Nephron (organoid): ENCODE data around the gene CHST8.
"Not testable (repeated sequence)": the region's sequence is repeated elsewhere in the genome, so short reads cannot be mapped to it uniquely, and the experiment has no call there.

Experiments used
- H3K27ac Mint-ChIP-seq, 3 experiments: 2 replicates each; pipeline ENCODE4 v1.8.0; 2020; ENCODE audit warnings: mixed read lengths in 3 of 3, mild to moderate bottlenecking in 2 of 3, moderate library complexity in 1 of 3
- H3K27me3 Mint-ChIP-seq: 2 replicates; pipeline ENCODE4 v1.8.0; 2021; ENCODE audit warnings: low read depth, mild to moderate bottlenecking, moderate library complexity, mixed read lengths
- H3K36me3 Mint-ChIP-seq: 2 replicates; pipeline ENCODE4 v1.8.0; 2020; ENCODE audit warnings: low read depth, mixed read lengths
- H3K4me1 Mint-ChIP-seq: 2 replicates; pipeline ENCODE4 v1.8.0; 2020; ENCODE audit warnings: mixed read lengths
- H3K4me3 Mint-ChIP-seq, 3 experiments: 2 replicates each; pipeline ENCODE4 v1.8.0; 2020; ENCODE audit warnings: mild to moderate bottlenecking in 3 of 3, mixed read lengths in 3 of 3, moderate library complexity in 2 of 3
- H3K9me3 Mint-ChIP-seq: 2 replicates; pipeline ENCODE4 v1.8.0; 2020; ENCODE audit warnings: mixed read lengths
- CTCF ChIP-seq, 3 experiments: fragments of 200-600 bp; sonication (generic); IDR thresholded peaks; one replicate each; pipeline ENCODE4 v1.5.0; 2021; ENCODE audit warnings: antibody characterized with exemption in 3 of 3; ENCODE audit not compliant: unreplicated experiment in 3 of 3

Gene CHST8

GRCh38 chr19:33610588-33610987, 11.2 kb upstream of the CHST8 start:
- Mint-ChIP-seq H3K36me3 (no peaks in the 10 kb centered on the region), H3K9me3 (peaks cover 11% of the 10 kb centered on the region), H3K4me1 (no peaks in the 10 kb centered on the region), H3K27ac (no peak overlapping the region), H3K4me3 (no peak overlapping the region), H3K27me3 (peaks cover 52% of the 10 kb centered on the region)
- TF ChIP-seq CTCF (IDR thresholded peaks at IDR 0.05; ENCODE audit: unreplicated experiment in 3 of 3), result no peak

- H3K27me3 Mint-ChIP-seq, result peaks cover 66% of the 10 kb centered on the region
- peaks cover 7% of the 10 kb centered on the region for H3K9me3 Mint-ChIP-seq
These were observed 8.7 kb upstream of the CHST8 start for GRCh38 chr19:33612928-33613619.

GRCh38 chr19:33613620-33614000, 8.1 kb upstream of the CHST8 start:
- Mint-ChIP-seq H3K27me3 (peaks cover 71% of the 10 kb centered on the region), H3K4me1 (no peaks in the 10 kb centered on the region), H3K27ac (no peak overlapping the region), H3K36me3 (no peaks in the 10 kb centered on the region), H3K9me3 (peaks cover 7% of the 10 kb centered on the region), H3K4me3 (no peak overlapping the region)
- no peak for TF ChIP-seq CTCF (IDR thresholded peaks at IDR 0.05; ENCODE audit: unreplicated experiment in 3 of 3)

More at GRCh38 chr19:33612928-33613619, 8.7 kb upstream of the CHST8 start:
- Mint-ChIP-seq H3K27ac (no peak overlapping the region), H3K36me3 (no peaks in the 10 kb centered on the region), H3K4me1 (no peaks in the 10 kb centered on the region), H3K4me3 (no peak overlapping the region)
- no peak for TF ChIP-seq CTCF (IDR thresholded peaks at IDR 0.05; ENCODE audit: unreplicated experiment in 3 of 3)

- Mint-ChIP-seq H3K9me3 (no peaks in the 10 kb centered on the region), H3K4me3 (no peak overlapping the region), H3K27me3 (peaks cover 86% of the 10 kb centered on the region), H3K4me1 (no peaks in the 10 kb centered on the region), H3K27ac (no peak overlapping the region), H3K36me3 (no peaks in the 10 kb centered on the region)
- no peak for TF ChIP-seq CTCF (IDR thresholded peaks at IDR 0.05; ENCODE audit: unreplicated experiment in 3 of 3)
These were observed 5.4 kb upstream of the CHST8 start for GRCh38 chr19:33616346-33616745.

GRCh38 chr19:33616857-33617256, 4.9 kb upstream of the CHST8 start:
- Mint-ChIP-seq H3K4me1 (no peaks in the 10 kb centered on the region), H3K4me3 (no peak overlapping the region), H3K27me3 (peaks cover 81% of the 10 kb centered on the region), H3K9me3 (no peaks in the 10 kb centered on the region), H3K36me3 (no peaks in the 10 kb centered on the region), H3K27ac (no peak overlapping the region)
- no peak for TF ChIP-seq CTCF (IDR thresholded peaks at IDR 0.05; ENCODE audit: unreplicated experiment in 3 of 3)

GRCh38 chr19:33618363-33618762, 3.4 kb upstream of the CHST8 start:
- not testable (repeated sequence) for H3K36me3 Mint-ChIP-seq, H3K27ac Mint-ChIP-seq, H3K9me3 Mint-ChIP-seq, H3K4me3 Mint-ChIP-seq, H3K4me1 Mint-ChIP-seq
- H3K27me3 Mint-ChIP-seq, result peaks cover 85% of the 10 kb centered on the region
